Glutamatergic neuron (in vitro differentiated cells): ENCODE data around the gene ABHD17A. TPM values are rescaled to one million over a fixed set of nuclear protein-coding genes. Genes with fewer than 3 reads are reported as not detected.
"Not testable (repeated sequence)": the region's sequence is repeated elsewhere in the genome, so short reads cannot be mapped to it uniquely, and the experiment has no call there.

Experiments
- DNase-seq: peaks from one replicate; pipeline ENCODE4 v3.0.0; 2022
- H3K27ac Mint-ChIP-seq: one replicate; pipeline ENCODE4 v1.8.0; 2020; ENCODE audit warnings: mild to moderate bottlenecking, mixed read lengths, inconsistent platforms; ENCODE audit not compliant: unreplicated experiment
- H3K27me3 Mint-ChIP-seq: one replicate; pipeline ENCODE4 v1.8.0; 2020; ENCODE audit warnings: mild to moderate bottlenecking, moderate library complexity, mixed read lengths, inconsistent platforms; ENCODE audit not compliant: unreplicated experiment
- H3K36me3 Mint-ChIP-seq: one replicate; pipeline ENCODE4 v1.8.0; 2020; ENCODE audit warnings: mild to moderate bottlenecking, mixed read lengths, inconsistent platforms; ENCODE audit not compliant: unreplicated experiment
- H3K4me1 Mint-ChIP-seq: one replicate; pipeline ENCODE4 v1.8.0; 2020; ENCODE audit warnings: mild to moderate bottlenecking, low read depth, mixed read lengths, inconsistent platforms; ENCODE audit not compliant: unreplicated experiment
- H3K4me3 Mint-ChIP-seq: one replicate; pipeline ENCODE4 v1.8.0; 2020; ENCODE audit warnings: mild to moderate bottlenecking, mixed read lengths, inconsistent platforms; ENCODE audit not compliant: unreplicated experiment
- H3K9me3 Mint-ChIP-seq: one replicate; pipeline ENCODE4 v1.8.0; 2020; ENCODE audit warnings: mild to moderate bottlenecking, moderate library complexity, mixed read lengths, inconsistent platforms; ENCODE audit not compliant: unreplicated experiment
- total RNA-seq: library from RNA; stranded (reverse); fragmentation: NEBNext Ultra II Directional; extraction: Animal tissue kit (Norgen Biotek cat#: 25700); gene quantifications from one replicate; pipeline ENCODE4 v1.2.1, GENCODE V29; 2021; ENCODE audit not compliant: unreplicated experiment
- TF ChIP-seq, protein P1 (sequence below): fragments of 200-600 bp; sonication (generic); IDR thresholded peaks from one replicate; pipeline ENCODE4 v1.5.0; 2021; ENCODE audit not compliant: partially characterized antibody, unreplicated experiment

ABHD17A gene
- total RNA-seq, 1 donor from 2014 or later = 75.1 TPM

DNA sequence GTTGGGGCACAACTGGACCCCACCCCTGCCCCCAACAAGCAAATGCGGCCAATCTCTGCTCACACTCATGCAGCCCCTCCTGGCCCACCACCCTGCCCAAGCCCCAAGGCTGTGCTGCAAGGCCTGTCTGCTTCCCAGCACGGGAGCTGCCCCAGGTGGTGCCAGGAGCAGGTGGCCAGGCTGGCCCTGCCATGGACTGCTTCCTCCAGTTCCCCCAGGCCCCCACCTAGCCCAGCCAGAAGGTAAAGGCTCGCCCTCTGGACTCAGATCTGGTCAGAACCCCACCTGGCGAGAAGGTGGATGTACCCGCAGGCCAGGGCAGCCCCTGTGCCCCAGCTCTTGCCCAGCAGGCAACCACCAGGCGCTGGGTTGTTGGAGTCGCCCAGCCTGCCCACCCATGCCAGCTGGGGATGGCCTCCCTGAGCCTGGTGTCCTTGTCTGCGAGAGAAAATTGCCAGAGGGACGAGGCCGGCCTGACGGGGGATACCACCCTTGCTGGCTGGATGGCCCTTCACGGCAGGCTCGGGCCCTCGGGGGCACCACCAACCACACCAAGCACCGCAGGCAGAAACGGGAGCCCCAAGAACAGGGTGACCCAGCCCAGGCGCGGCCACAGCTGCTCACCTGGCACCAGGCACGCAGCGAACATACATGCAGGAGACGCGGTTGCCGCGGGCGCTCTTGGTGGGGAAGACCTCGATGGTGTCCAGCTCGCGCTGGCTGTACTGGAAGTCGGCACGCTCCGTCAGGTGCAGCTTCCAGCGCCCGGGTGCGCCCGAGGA lies 4.5 kb downstream of the ABHD17A start:
- Mint-ChIP-seq H3K27me3 (peaks cover 4% of the 10 kb centered on the region), H3K9me3 (peaks cover 7% of the 10 kb centered on the region), H3K27ac (peak overlapping the region; percentile 52), H3K36me3 (no peaks in the 10 kb centered on the region), H3K4me3 (no peak overlapping the region), H3K4me1 (peaks cover 25% of the 10 kb centered on the region)
- TF ChIP-seq, protein P1, sequence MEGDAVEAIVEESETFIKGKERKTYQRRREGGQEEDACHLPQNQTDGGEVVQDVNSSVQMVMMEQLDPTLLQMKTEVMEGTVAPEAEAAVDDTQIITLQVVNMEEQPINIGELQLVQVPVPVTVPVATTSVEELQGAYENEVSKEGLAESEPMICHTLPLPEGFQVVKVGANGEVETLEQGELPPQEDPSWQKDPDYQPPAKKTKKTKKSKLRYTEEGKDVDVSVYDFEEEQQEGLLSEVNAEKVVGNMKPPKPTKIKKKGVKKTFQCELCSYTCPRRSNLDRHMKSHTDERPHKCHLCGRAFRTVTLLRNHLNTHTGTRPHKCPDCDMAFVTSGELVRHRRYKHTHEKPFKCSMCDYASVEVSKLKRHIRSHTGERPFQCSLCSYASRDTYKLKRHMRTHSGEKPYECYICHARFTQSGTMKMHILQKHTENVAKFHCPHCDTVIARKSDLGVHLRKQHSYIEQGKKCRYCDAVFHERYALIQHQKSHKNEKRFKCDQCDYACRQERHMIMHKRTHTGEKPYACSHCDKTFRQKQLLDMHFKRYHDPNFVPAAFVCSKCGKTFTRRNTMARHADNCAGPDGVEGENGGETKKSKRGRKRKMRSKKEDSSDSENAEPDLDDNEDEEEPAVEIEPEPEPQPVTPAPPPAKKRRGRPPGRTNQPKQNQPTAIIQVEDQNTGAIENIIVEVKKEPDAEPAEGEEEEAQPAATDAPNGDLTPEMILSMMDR = no peak
- DNase-seq = no peak

DNA sequence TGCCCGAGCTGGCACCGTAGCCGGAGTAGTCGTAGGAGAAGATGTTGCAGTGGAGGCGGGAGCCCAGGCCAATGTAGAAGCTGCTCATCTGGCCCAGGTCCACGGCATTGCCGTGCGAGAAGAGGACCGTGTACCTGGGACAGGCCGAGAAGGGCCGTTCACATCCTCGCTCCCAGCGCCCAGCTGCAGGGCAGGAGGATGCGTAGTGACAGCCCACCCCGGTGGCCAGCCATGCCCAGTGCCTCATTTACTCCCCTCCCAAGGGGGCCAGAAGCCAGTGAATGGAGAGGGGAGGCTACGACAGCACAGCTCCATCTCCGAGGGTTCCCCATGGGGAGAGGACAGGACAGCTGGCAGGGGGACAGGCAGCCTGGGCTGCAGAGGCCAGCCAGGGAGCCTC lies 5.3 kb downstream of the ABHD17A start:
- H3K27ac Mint-ChIP-seq, H3K36me3 Mint-ChIP-seq, DNase-seq, H3K4me3 Mint-ChIP-seq: not testable (repeated sequence)
- Mint-ChIP-seq H3K4me1 (peaks cover 28% of the 10 kb centered on the region), H3K9me3 (peaks cover 12% of the 10 kb centered on the region), H3K27me3 (peaks cover 11% of the 10 kb centered on the region)

DNA sequence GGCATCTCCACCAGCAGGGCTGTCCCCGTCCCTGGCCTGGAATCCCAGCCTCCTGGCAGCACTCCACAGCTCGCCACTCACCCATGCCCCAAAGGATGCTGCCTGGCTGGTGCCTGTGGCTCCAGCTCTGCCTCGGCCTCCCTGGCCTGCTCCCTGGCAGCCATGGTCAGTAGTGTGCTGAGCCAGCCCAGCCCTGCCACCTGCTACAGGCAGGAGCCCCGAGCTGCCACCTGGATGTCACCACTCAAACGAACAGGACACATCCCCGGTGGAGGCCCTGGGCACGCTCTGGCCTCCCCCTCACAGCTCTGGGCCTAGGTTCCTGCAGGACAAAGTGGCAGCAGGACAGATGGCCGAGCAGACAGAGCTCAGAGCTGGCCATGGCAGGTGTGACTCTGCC lies 6.7 kb downstream of the ABHD17A start:
- H3K27ac Mint-ChIP-seq, H3K27me3 Mint-ChIP-seq, H3K36me3 Mint-ChIP-seq, DNase-seq: not testable (repeated sequence)
- H3K4me1 Mint-ChIP-seq = peaks cover 28% of the 10 kb centered on the region
- peak overlapping the region; percentile 20 for H3K4me3 Mint-ChIP-seq
- peaks cover 14% of the 10 kb centered on the region for H3K9me3 Mint-ChIP-seq

DNA sequence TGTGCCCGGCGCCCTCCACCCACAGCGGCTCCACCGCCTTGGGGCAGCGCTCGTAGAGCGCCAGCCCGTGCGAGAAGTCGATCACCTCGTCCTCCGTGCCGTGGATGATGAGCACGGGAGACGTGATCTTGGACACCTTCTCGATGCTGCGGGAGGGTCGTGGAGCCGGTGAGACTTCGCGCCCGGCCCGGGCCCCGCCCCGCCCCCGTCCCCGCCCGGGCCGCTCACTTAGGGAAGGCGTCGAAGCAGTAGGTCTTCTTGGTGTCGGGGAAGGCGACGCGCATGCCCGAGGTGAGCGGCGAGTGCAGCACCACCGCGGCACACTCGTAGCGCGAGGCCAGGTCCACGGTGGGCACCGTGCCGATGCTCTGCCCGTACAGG lies 8.0 kb downstream of the ABHD17A start:
- not testable (repeated sequence) for H3K27ac Mint-ChIP-seq, DNase-seq, H3K27me3 Mint-ChIP-seq, H3K4me3 Mint-ChIP-seq, H3K36me3 Mint-ChIP-seq
- Mint-ChIP-seq H3K4me1 (peaks cover 15% of the 10 kb centered on the region), H3K9me3 (peaks cover 12% of the 10 kb centered on the region)

DNA sequence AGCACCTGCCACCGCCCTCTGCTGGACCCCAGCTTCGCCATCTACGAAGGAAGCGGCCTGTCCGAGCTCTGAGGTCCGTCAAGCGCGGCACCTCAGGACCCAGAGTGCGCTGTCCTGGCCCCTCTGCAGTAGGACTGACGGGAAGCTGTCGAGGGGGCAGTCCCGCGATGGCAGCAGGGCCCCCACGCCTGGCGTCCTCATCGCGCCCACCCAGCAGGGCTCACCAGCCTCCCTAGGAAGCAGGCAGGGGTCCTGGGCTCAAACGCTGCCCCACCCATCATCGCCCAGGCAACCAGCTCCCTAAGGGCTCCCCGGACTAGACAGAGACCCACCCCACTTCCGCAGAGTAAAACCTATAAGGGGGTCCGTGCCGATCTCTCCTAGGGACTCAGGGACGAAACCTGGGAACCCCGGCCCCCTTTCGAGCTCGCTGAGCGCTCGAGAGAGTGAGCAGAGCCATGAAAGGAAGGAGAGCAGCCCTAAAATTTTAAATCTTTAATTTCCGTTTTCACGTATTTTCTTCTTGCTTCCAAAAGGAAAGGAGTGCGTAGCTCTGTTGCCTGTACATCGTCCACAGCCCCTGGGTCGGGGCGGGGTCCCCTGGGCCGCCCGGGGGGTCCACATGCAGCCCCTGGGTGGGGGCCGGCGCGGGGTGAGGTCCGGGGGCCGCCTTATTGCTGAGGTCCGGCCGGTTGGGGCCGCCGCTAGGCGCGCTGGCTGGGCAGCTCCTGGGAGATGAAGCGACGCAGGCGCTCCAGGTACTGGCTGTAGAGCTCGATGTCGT lies 8.6 kb downstream of the ABHD17A start:
- peak overlapping the region; percentile 88 for H3K27ac Mint-ChIP-seq
- not testable (repeated sequence) for H3K27me3 Mint-ChIP-seq, H3K36me3 Mint-ChIP-seq, DNase-seq
- peaks cover 12% of the 10 kb centered on the region for H3K9me3 Mint-ChIP-seq
- peaks cover 15% of the 10 kb centered on the region for H3K4me1 Mint-ChIP-seq
- peak overlapping the region; percentile 89 for H3K4me3 Mint-ChIP-seq

DNA sequence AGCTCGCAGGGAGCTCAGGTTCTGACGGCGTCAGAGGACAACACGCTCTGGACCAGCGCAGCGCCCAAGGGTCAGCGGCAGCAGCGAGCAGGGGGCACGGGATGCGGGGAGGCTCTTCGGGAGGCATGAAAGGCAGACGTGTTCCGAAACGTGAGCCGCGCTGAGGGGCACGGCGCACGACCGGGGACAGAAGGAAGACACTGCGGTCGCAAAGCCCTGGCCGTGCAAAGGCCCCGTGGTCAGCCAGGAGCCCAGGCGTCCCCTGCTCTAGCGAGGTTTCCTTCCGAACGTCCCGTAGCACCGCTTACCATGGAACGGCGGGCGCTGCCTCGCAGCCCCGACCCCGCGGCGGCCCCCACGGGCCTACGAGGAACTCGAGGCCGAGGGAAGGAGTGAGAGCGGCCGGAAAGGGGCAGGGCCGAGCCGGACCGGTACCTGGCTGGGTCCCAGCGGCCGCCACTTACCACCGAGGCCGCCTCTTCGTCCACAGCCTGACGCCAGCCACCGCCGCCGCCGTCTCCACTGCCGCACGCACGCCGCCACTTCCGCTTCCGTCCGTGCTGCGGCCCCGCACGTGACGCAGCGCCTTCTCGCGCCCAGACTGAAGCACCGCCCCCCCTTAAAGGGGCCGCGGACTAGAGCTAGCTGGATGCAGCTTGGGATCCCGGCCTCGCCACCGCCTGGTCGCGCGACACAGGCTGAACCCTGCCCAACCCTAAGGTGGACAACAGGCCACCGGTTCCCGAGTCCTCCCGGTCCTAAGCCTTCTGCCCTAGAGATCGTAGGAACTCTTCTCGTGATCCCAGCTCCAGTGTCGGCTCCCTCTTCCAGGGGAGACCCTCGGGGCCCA lies 9.4 kb downstream of the ABHD17A start:
- Mint-ChIP-seq H3K4me3 (peak overlapping the region; percentile 96), H3K27ac (peak overlapping the region; percentile 88), H3K4me1 (peaks cover 15% of the 10 kb centered on the region), H3K36me3 (no peaks in the 10 kb centered on the region), H3K9me3 (peaks cover 12% of the 10 kb centered on the region), H3K27me3 (peaks cover 10% of the 10 kb centered on the region)
- TF ChIP-seq, protein P1 = no peak
- DNase-seq = peak; percentile 94

DNA sequence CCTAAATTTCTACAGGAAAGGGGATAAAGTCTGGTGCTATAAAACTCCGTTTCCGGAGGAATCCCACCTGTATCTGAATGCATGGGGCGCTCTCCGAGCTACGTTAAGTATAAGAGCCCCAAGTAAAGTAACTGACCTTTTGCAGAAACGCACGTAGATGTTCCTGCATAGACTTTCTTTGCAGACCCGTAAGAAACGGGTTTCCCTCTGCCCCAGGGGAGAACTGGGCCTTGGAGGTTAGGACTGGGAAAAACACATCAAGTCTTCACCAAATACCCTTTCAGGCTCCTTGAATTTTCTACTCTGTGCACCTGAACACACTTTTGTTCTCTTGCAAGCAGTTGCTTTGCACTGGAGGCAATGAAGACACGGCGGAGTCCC lies 10.0 kb downstream of the ABHD17A start:
- H3K27ac Mint-ChIP-seq = peak overlapping the region; percentile 70
- peaks cover 15% of the 10 kb centered on the region for H3K4me1 Mint-ChIP-seq
- peak overlapping the region; percentile 96 for H3K4me3 Mint-ChIP-seq
- DNase-seq, H3K27me3 Mint-ChIP-seq, H3K36me3 Mint-ChIP-seq: not testable (repeated sequence)
- peaks cover 12% of the 10 kb centered on the region for H3K9me3 Mint-ChIP-seq
